Nephron progenitor cell (in vitro differentiated cells): ENCODE data around the gene MZT2A.
A peak's percentile ranks its signal among the peaks of the same experiment; 100 is the strongest.
"Not testable (repeated sequence)": the region's sequence is repeated elsewhere in the genome, so short reads cannot be mapped to it uniquely, and the experiment has no call there.

Experiments used
- DNase-seq: peaks from one replicate; pipeline ENCODE4 v3.0.0; 2021
- H3K27ac Mint-ChIP-seq: 2 replicates; pipeline ENCODE4 v1.8.0; 2021; ENCODE audit warnings: mild to moderate bottlenecking, moderate library complexity, mixed read lengths
- H3K27me3 Mint-ChIP-seq: 2 replicates; pipeline ENCODE4 v1.8.0; 2021; ENCODE audit warnings: mild to moderate bottlenecking, low read depth, mixed read lengths; ENCODE audit not compliant: poor library complexity
- H3K36me3 Mint-ChIP-seq: 2 replicates; pipeline ENCODE4 v1.8.0; 2021; ENCODE audit warnings: low read depth, mixed read lengths
- H3K4me1 Mint-ChIP-seq: 2 replicates; pipeline ENCODE4 v1.8.0; 2021; ENCODE audit warnings: mixed read lengths
- H3K4me3 Mint-ChIP-seq: 2 replicates; pipeline ENCODE4 v1.8.0; 2021; ENCODE audit warnings: mild to moderate bottlenecking, moderate library complexity, mixed read lengths
- H3K9me3 Mint-ChIP-seq: 2 replicates; pipeline ENCODE4 v1.8.0; 2021; ENCODE audit warnings: mild to moderate bottlenecking, moderate library complexity, mixed read lengths
- TF ChIP-seq, protein P1 (sequence below): fragments of 200-600 bp; sonication (generic); IDR thresholded peaks from 2 replicates; pipeline ENCODE4 v1.5.0; 2021; ENCODE audit warnings: antibody characterized with exemption

MZT2A gene

DNA sequence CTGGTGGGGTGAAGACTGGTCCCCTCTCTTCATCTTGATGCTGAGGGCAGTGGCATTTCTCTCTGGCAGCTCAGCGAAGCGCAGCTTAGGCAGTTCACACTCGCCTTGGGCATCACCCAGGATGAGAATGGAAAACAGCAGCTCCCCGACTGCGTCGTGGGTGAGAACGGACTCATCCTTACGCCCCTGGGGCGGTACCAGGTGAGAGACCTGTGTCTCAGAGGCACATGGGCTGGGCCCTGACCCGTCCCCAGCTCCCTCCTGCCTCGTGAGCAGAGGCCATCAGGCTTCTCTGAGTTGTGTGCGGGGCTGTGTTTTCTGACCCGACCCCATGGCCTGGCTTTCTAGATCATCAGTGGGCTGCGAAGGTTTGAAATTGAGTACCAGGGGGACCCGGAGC, 27.3 kb upstream of the MZT2A start:
- Mint-ChIP-seq H3K9me3 (no peaks in the 10 kb centered on the region), H3K4me3 (no peak overlapping the region), H3K36me3 (no peaks in the 10 kb centered on the region), H3K27ac (no peak overlapping the region), H3K4me1 (peaks cover 5% of the 10 kb centered on the region), H3K27me3 (no peaks in the 10 kb centered on the region)
- TF ChIP-seq, protein P1, sequence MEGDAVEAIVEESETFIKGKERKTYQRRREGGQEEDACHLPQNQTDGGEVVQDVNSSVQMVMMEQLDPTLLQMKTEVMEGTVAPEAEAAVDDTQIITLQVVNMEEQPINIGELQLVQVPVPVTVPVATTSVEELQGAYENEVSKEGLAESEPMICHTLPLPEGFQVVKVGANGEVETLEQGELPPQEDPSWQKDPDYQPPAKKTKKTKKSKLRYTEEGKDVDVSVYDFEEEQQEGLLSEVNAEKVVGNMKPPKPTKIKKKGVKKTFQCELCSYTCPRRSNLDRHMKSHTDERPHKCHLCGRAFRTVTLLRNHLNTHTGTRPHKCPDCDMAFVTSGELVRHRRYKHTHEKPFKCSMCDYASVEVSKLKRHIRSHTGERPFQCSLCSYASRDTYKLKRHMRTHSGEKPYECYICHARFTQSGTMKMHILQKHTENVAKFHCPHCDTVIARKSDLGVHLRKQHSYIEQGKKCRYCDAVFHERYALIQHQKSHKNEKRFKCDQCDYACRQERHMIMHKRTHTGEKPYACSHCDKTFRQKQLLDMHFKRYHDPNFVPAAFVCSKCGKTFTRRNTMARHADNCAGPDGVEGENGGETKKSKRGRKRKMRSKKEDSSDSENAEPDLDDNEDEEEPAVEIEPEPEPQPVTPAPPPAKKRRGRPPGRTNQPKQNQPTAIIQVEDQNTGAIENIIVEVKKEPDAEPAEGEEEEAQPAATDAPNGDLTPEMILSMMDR: no peak
- no peak for DNase-seq

DNA sequence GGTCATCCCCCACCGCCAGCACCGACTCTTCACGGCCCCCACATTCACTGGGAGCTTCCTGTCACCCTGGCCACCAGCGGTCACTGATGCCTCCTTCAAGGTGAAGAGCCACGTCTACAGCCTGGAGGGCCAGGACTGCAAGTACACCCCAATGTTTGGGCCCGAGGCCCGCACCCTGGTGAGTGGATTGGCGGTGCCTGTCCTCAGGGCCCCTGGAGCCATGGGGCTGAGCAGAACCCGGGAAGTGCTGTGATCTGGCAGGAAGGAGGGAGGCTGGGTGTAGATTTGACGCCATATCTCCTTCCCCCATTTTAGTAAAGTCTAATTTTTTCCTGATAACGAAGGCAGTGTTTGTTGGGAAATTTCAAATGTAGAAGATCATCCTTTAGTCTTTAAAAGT, 26.3 kb upstream of the MZT2A start:
- H3K4me1 Mint-ChIP-seq, H3K27me3 Mint-ChIP-seq, H3K4me3 Mint-ChIP-seq, H3K36me3 Mint-ChIP-seq, H3K27ac Mint-ChIP-seq, H3K9me3 Mint-ChIP-seq, DNase-seq: not testable (repeated sequence)

DNA sequence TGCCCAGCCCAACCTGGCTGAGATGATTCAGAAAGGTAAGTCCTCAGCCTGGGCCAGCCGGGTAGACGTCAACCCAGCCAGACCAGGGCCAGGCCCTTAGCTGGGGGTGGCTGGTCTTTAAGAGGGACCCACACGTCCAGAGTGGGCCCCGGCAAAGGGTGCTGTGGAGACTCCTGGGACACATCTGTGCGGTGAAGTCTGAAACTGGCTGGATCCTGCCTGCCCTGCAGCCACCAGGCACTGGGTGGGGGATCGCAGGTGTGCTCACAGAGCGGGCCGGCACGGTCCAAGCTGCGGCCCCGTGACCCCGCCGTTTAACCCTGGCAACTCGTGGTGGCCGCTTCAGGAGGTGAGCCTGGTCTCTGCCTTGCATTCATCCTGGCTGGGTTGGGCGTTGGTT, 25.7 kb upstream of the MZT2A start:
- H3K36me3 Mint-ChIP-seq, H3K27me3 Mint-ChIP-seq, H3K27ac Mint-ChIP-seq, H3K4me1 Mint-ChIP-seq, H3K9me3 Mint-ChIP-seq, H3K4me3 Mint-ChIP-seq, DNase-seq: not testable (repeated sequence)

DNA sequence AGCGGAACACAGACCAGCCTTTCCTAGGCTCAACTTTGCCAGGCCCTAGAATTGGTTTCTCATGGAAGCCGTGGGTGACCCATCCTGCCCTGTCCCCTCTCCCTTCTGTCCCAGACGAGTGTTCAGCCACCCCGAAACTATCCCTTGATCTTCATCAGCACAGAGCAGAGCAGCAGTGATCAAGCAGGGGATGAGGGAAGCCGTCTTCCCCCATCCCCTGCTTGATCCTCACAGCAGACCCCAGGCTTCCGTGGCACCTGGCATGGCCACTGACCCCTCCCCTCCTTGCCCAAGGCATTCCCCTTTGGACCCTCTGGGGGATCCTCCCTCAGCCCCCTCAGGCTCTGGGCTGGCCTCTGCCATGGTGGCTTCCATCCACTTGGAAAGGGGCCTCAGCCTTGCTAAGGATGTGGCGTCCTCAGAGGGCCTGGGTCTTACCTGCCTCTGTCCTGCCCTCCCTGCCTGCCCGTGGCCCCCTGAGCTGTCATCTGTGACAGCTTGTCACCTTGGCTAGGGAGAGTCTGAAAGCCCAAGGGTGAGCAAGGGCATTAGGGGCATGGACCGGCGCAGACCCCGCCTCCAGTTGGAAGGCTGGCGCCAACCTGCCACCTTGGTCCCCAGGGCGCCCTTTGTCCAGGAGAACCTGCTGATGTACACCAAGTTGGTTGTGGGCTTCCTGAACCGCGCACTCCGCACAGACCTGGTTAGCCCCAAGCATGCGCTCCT, 25.1 kb upstream of the MZT2A start:
- Mint-ChIP-seq H3K36me3 (peaks cover 5% of the 10 kb centered on the region), H3K27ac (no peak overlapping the region), H3K27me3 (no peaks in the 10 kb centered on the region), H3K4me3 (no peak overlapping the region), H3K9me3 (no peaks in the 10 kb centered on the region), H3K4me1 (peaks cover 4% of the 10 kb centered on the region)
- TF ChIP-seq, protein P1: no peak
- DNase-seq: no peak

DNA sequence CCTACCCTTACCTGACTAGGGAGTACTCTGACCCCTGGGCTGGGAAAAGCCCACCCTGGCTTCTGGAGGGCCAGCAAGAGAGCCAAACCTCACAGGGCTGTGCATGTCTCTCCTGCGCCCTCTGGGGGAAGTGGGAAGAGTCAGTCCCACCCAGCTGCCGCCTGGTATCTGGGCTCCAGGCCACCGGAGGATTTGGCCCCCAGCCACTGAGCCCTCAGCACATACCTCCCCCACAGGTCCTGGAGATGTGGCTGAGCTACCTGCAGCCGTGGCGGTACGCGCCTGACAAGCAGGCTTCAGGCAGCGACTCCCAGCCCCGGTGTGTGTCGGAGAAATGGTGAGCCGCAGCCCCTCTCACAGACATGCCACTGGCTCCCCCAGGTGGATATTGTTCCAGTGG, 24.4 kb upstream of the MZT2A start:
- H3K27ac Mint-ChIP-seq, H3K4me3 Mint-ChIP-seq, H3K36me3 Mint-ChIP-seq, H3K4me1 Mint-ChIP-seq, DNase-seq, H3K9me3 Mint-ChIP-seq, H3K27me3 Mint-ChIP-seq: not testable (repeated sequence)
- TF ChIP-seq, protein P1: peak; percentile 9

DNA sequence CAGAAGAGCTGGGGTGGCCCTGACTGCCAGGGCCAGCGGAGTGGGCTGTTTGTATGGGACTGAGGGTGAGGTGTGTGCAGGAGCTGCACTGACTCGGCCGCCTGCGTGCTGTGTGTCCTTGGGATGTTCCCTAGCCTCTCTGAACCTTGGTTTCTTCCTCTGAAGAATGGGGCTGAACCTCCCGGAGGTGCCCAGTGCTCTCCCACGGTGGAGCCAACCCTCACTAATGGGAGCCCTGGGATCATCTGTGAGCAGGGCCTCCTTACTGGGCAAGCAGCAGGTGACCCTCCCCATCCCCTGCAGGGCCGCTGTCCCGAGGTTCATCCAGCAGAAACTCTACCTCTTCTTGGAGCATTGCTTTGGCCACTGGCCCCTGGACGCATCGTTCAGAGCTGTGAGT, 23.8 kb upstream of the MZT2A start:
- TF ChIP-seq, protein P1: no peak
- no peak overlapping the region for H3K4me3 Mint-ChIP-seq
- peaks cover 11% of the 10 kb centered on the region for H3K4me1 Mint-ChIP-seq
- no peak overlapping the region for H3K27ac Mint-ChIP-seq
- no peaks in the 10 kb centered on the region for H3K9me3 Mint-ChIP-seq
- no peaks in the 10 kb centered on the region for H3K27me3 Mint-ChIP-seq
- no peak for DNase-seq
- H3K36me3 Mint-ChIP-seq: peaks cover 5% of the 10 kb centered on the region

DNA sequence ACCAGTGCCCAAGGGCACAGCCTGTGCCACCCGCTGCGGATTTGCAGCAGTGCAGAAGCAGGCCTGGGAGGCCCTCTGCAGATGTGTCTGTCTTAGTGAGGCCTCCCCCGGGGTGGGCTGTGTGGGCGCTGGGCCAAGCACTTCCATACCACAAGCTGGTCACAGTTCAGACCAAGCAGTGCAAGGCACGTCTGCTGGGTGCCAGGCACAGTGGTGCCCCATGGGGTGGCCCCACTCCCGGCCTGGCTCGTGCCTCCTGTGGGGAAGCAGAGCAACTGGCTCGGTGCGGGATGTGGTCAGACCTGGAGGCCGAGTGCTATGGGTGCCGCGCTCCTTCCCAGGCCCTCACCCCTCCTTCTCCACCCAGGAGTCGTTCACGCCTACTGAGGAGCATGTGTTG, 23.0 kb upstream of the MZT2A start:
- H3K27me3 Mint-ChIP-seq, H3K27ac Mint-ChIP-seq, H3K36me3 Mint-ChIP-seq, DNase-seq, H3K9me3 Mint-ChIP-seq, H3K4me3 Mint-ChIP-seq: not testable (repeated sequence)
- peaks cover 11% of the 10 kb centered on the region for H3K4me1 Mint-ChIP-seq

DNA sequence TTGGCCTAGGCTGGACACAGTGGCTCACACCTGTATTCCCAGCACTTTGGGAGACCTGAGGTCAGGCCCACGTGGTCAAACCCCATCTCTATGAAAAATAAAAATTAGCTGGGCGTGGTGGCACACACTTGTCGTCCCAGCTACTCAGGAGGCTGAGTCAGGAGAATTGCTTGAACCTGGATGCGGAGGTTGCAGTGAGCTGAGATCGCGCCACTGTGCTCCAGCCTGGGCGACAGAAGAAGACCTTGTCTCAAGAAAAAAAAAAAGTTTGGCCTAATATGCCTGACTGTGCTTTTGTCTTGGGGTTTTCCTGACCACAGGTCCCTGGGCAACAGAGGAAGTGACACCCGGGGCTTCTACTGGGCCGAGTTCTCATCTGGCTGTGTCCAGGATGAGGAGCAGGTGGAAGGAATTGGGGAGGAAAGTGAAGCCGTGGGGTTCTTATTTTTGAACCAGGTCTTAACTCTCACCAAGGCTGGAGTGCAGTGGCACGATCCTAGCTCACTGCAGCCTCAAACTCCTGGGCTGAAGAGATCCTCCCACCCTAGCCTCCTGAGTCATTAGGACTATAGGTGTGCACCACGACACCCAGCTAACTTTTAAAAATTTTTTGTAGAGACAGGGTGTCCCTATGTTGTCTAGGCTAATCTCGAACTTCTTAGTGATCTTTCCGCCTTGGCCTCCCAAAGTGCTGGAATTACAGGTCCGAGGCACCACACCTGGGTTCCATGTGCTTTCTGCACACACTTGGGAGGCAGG, 22.4 kb upstream of the MZT2A start:
- not testable (repeated sequence) for H3K27ac Mint-ChIP-seq, DNase-seq, H3K9me3 Mint-ChIP-seq, H3K36me3 Mint-ChIP-seq, H3K27me3 Mint-ChIP-seq, H3K4me3 Mint-ChIP-seq
- H3K4me1 Mint-ChIP-seq: peaks cover 11% of the 10 kb centered on the region

DNA sequence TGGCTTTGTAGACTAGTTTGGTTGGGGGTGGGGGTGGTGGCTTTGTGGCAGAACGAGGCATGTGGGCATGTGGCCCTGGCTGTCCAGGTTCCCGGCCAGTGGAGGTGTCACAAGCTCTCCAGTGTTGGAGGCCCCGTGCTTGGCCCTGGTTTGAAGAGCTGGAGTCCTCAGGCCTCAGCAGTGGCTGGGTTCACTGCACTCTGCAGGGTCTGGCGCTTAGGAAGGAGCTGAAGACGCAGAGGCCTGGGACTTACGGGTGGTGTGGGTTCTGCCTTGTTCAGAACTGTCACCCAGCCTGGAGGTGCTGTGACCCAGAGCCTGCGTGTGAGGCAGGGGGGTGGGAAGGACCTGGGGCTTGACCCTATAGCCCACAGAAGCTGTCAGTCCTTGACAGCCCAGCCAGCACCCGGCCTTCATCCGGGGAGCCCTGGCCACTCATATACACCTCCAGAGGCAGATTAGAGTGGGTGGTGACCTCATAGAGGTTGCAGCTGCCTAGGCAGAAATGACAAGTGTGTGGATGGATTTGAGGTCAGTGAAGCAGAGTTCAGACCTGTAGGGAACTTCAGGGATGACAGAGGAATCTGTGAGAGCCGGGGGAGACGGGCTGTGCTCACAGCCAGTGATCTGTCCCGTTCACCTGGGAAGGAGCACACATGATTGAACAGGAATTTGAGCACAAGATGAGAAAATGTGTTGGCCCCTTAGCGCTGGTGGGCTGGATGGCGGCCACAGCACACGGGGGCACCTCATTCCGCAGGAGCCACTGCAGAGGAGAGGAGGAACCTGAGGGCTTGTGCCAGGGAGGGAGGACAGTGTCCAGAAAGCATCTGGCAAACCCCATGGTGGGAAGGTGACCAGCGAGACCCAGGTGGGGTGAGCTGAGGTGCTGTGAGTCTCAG, 20.0 kb upstream of the MZT2A start:
- not testable (repeated sequence) for H3K9me3 Mint-ChIP-seq

More for the DNA sequence above, 20.0 kb upstream of the MZT2A start:
- DNase-seq, H3K4me3 Mint-ChIP-seq, H3K27me3 Mint-ChIP-seq: not testable (repeated sequence)
- Mint-ChIP-seq H3K27ac (peak overlapping the region; percentile 95), H3K4me1 (peaks cover 11% of the 10 kb centered on the region), H3K36me3 (peaks cover 17% of the 10 kb centered on the region)
